Measurements from ENCODE around the gene THADA.

DNA sequence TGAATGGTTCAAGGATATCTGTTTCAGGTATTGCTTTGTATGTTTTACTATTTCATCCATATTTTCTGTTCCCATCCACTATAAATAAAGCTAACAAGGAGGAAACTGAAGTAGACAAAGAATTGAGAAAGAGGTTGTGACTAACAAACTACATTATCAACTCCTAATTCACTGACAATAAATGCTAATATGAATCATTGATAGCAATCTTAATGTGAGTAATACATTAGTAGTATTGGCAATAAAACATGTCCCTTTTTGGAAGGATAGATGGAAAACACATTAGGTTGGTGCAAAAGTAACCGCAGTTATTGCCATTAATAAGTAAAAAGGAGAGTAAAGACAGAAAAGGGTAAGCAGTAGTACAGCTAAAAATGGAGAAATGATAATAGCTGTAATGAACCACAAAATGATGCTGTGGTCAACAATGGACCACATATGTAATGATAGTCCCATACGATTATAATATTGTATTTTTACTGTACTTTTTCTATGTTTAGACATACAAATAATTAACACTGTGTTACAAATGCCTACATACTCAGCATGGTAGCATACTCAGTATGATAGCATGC, 104.7 kb downstream of the THADA start:
- TF ChIP-seq, protein P1, sequence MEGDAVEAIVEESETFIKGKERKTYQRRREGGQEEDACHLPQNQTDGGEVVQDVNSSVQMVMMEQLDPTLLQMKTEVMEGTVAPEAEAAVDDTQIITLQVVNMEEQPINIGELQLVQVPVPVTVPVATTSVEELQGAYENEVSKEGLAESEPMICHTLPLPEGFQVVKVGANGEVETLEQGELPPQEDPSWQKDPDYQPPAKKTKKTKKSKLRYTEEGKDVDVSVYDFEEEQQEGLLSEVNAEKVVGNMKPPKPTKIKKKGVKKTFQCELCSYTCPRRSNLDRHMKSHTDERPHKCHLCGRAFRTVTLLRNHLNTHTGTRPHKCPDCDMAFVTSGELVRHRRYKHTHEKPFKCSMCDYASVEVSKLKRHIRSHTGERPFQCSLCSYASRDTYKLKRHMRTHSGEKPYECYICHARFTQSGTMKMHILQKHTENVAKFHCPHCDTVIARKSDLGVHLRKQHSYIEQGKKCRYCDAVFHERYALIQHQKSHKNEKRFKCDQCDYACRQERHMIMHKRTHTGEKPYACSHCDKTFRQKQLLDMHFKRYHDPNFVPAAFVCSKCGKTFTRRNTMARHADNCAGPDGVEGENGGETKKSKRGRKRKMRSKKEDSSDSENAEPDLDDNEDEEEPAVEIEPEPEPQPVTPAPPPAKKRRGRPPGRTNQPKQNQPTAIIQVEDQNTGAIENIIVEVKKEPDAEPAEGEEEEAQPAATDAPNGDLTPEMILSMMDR (IDR thresholded peaks at IDR 0.05), result no peak
- no peak for TF ChIP-seq POLR2AphosphoS5 (IDR thresholded peaks at IDR 0.05)
